ENCODE data around the gene CCDC85B.

The CCDC85B gene

GRCh38 chr11:65865550-65866172 is 24.8 kb upstream of the CCDC85B start:
- in situ Hi-C loops (cut with MboI; ENCODE audit: low sequenced_read_pairs, unreplicated experiment) = no loop called here
- no peak for DNase-seq (ENCODE audit: low spot score)
- no peak for TF ChIP-seq CTCF (IDR thresholded peaks at IDR 0.05; ENCODE audit: borderline replicate concordance, control extremely low read depth, extremely low read depth, insufficient read depth, missing control alignments)

DNA sequence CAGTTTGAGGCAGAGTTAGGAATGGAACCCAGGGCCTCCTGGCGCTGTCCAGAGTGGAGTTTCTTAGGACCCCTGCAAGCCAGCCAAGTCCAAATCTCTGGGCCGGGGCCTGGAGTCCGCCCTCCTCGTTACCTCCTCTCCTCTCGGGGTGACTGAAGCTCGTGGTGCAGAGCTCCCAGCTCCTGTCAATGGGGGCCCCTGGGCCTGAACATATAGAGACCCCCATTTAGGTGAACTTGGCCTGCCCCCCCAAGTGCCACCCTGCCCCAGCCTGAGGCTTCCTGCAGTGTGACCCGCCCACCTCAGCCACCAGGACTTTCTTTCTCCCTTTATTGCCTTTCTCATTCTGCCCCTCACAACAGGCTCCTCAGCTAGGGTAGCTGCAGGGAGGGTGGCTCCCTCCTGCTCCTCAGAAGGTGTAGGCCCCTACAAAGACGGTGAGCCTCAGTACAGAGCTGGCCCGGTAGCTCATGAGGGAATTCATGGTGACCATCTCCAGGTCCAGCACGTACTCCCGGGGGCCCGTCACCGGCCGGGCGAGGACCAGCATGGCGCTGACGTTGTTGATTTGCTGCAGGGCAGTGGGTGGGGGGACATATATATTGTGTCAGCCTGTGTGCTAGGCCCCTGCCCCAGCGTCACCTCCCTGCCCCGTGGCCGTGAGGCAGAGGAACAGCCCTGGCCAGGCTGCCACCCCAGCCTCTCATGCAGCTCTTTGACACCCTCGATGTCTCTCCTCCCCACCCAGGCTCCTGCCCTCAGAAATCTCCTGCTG is 23.8 kb upstream of the CCDC85B start:
- TF ChIP-seq CTCF (IDR thresholded peaks at IDR 0.05; ENCODE audit: borderline replicate concordance, control extremely low read depth, extremely low read depth, insufficient read depth, missing control alignments) = no peak
- no peak for DNase-seq (ENCODE audit: low spot score)
- in situ Hi-C loops (cut with MboI; ENCODE audit: low sequenced_read_pairs, unreplicated experiment) = no loop called here

DNA sequence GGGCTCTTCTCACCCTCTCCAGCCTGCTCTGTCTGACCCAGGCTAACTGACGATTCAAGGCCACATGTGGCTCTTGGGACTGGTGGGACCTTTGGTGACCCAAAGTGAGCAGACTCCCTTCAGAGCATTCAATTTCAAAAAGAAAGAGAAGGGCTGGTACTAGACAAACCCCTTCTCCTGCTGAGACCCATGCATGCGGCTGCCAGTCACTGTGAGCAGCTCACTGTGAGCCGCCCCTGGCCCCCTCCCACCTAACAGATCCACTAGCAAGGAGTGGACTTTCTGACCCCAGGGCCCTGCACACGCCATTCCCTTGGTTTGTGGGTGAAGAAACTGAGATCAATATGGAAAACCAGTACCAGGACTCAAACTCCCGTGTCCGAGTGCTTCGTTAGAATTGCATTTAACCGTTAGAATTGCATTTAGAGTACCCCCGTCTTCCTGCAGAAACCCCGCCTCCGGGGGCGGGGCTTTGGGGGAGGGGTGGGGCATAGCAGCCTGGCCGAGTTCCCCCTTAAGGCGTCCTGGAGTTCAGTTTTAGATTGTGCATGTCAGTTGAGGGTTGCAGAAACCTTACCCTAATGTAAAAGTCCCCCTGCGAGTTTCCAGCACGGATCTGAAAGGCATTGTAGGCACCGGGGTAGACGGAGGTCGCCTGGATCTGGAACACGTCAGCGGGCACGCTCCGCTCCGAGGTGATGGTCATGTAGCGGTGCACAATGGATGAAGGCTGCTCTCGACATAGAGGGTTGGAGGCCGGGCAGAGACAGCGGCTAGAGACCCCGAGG is 23.0 kb upstream of the CCDC85B start:
- in situ Hi-C loops (cut with MboI; ENCODE audit: low sequenced_read_pairs, unreplicated experiment) = no loop called here
- no peak for DNase-seq (ENCODE audit: low spot score)
- TF ChIP-seq CTCF (IDR thresholded peaks at IDR 0.05; ENCODE audit: borderline replicate concordance, control extremely low read depth, extremely low read depth, insufficient read depth, missing control alignments) = no peak

- DNase-seq (ENCODE audit: low spot score) = no peak
- TF ChIP-seq CTCF (IDR thresholded peaks at IDR 0.05; ENCODE audit: borderline replicate concordance, control extremely low read depth, extremely low read depth, insufficient read depth, missing control alignments) = no peak
- in situ Hi-C loops (cut with MboI; ENCODE audit: low sequenced_read_pairs, unreplicated experiment) = no loop called here
Observed at GRCh38 chr11:65868076-65868667, 22.3 kb upstream of the CCDC85B start.

DNA sequence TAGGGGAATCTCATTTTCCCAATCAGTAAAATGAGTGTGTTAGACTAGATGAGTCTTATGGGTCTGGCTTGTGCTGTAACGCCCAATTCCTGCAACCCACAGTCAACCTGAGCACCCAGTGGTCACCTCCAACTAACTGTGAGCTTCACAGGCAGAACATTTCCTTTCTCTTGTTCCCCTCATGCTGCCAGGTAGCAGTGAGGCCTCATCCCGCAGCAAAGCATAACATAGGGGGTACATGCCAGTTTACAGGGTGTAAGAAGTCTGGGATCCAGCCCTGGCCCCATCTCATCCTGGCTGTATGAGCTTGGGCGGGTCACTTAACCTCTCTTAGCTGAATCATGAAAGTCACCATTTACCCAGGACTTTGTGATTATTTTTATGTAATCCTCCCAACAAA is 21.6 kb upstream of the CCDC85B start:
- no peak for DNase-seq (ENCODE audit: low spot score)
- no peak for TF ChIP-seq CTCF (IDR thresholded peaks at IDR 0.05; ENCODE audit: borderline replicate concordance, control extremely low read depth, extremely low read depth, insufficient read depth, missing control alignments)
- in situ Hi-C loops (cut with MboI; ENCODE audit: low sequenced_read_pairs, unreplicated experiment) = no loop called here

DNA sequence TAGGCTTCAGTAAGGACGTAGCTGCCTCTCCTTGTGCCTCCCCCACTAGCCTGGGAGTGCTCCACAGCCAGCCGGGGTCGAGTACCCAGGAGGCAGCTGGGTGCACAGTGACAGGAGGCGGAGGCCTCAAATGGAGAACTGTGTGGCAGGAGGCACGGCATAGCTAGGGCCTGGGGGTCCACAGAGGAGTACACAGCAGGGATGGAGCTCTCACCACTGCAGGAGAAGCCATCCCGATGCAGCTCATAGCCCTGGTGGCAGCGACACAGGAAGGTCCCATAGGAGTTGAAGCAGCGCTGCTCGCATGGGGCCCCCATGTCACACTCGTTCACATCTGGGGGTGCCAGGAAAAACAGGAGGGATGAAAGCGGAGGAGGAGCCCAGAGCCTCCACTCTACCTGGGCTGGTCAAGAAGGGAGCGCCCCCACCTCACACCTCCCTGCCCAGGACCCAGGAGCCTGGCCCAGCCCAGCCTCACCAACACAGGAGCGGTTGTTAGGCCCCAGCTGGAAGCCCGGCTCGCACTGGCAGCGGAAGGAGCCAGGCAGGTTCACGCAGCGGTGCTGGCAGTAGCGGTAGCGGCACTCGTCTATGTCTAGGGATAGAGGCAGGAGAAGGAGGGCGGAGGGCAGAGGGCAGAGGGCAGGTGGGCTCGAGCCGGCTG is 20.7 kb upstream of the CCDC85B start:
- in situ Hi-C loops (cut with MboI; ENCODE audit: low sequenced_read_pairs, unreplicated experiment) = no loop called here
- DNase-seq (ENCODE audit: low spot score) = no peak
- no peak for TF ChIP-seq CTCF (IDR thresholded peaks at IDR 0.05; ENCODE audit: borderline replicate concordance, control extremely low read depth, extremely low read depth, insufficient read depth, missing control alignments)

All from GM13976 (cell line).